GM12874 (cell line): ENCODE data around the gene PPCDC.

Source experiments
- TF ChIP-seq, protein P1 (sequence below): IDR thresholded peaks from 2 replicates; pipeline ENCODE4 v1.5.1; 2011; ENCODE audit warnings: low read depth, mild to moderate bottlenecking, control low read depth, low read length, moderate library complexity; ENCODE audit not compliant: insufficient read depth

Gene PPCDC

DNA sequence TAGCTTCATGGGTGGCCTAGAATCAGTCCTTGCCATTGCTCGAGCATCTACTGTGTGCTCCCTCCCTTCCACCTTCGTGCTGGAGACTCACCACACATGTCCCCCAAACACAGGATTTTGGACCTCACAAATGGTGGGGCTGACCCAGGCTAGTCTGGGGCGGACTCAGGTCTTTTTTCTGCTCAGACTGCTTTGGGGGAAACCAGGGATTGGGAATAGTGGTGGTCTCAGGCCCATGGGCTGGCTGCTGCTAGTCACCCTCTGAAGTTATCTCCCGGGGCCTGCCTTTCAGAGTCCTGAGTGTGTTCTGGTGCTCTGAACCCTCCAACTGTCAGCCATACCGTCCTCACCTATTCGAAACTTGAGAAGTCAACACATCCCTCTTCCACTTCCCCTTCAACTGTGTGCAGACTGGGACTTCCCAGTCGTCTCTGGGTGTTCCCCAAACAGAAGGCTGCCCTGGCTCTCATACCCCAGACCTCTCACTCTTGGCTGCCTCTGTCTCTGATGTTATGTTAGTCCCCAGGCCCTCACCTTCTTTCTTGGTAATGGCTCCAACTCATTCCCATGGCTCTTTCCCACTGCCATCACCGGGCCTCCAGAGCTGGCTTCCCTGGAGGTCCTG, 46.0 kb downstream of the PPCDC start:
- TF ChIP-seq, protein P1, sequence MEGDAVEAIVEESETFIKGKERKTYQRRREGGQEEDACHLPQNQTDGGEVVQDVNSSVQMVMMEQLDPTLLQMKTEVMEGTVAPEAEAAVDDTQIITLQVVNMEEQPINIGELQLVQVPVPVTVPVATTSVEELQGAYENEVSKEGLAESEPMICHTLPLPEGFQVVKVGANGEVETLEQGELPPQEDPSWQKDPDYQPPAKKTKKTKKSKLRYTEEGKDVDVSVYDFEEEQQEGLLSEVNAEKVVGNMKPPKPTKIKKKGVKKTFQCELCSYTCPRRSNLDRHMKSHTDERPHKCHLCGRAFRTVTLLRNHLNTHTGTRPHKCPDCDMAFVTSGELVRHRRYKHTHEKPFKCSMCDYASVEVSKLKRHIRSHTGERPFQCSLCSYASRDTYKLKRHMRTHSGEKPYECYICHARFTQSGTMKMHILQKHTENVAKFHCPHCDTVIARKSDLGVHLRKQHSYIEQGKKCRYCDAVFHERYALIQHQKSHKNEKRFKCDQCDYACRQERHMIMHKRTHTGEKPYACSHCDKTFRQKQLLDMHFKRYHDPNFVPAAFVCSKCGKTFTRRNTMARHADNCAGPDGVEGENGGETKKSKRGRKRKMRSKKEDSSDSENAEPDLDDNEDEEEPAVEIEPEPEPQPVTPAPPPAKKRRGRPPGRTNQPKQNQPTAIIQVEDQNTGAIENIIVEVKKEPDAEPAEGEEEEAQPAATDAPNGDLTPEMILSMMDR = no peak

DNA sequence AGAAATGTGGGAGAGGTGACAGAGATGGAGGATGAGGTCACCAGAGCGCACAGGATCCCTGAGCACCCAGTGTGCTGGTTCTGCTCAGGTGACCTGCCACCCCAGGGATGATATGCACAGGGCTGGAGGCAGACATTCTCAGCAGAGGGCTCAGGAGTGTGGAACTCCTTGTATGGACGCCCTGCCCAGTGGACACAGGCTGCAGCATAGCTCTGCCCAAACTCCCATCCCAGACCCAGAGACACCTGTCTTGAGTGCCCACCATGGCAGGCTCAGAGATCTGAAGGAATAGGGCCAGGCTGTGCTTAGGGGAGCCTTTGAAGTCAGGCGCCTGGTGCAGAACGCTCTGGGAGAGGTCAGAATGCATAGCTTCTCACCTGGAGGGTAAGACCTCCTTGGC, 47.3 kb downstream of the PPCDC start:
- TF ChIP-seq, protein P1 = no peak

DNA sequence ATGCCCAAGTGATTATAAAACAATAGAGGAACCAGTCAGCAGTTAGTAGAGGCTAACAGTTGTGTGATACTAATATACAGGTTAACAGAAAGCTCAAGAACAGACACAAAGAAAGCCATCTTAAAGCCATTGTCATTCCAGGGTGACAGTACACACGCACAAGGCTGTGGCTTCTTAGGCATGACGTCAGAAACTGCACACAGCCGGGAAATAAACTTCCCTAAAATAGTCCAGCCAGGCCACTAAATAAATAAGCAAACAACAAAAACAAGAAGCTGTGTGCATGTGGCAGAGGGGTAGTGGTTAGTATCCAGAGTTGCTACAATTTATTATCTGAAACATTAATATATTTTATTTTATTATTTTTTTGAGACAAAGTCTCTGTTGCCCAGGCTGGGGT, 49.8 kb downstream of the PPCDC start:
- TF ChIP-seq, protein P1 = no peak

DNA sequence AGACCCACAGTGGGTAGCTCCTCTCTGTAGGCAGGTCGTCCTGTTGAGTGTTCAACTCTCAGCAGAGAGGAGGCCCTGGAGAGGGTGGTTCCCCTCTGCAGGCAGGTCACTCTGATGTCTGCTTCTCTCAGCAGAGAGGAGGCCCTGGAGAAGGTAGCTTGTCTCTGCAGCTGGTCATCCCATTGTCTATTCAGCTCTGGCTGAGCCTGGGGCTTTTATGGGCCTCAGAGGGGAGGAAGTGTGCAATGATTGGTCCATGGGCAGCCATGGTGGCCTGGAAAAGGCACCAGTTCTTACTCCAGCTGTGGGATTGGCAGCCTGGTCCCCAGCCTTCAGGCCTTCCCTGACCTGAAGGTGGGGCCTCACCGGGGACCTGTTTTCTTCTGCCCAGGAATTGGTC, 52.9 kb downstream of the PPCDC start:
- TF ChIP-seq, protein P1 = no peak

DNA sequence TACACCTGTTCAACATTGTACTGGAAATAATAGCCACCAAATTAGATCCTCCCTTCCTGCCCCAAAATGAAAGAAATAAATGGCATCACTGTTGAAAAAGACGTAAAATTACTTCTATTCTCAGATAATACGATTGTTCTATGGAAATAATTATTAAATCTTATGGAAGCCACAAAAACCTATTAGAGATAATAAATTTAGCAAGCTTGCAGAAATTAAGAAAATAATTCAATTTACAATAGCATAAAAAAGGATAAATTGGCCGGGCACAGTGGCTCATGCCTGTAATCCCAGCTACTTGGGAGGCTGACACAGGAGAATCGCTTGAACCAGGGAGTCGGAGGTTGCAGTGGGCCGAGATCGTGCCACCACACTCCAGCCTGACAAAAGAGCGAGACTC, 57.8 kb downstream of the PPCDC start:
- TF ChIP-seq, protein P1 = no peak

DNA sequence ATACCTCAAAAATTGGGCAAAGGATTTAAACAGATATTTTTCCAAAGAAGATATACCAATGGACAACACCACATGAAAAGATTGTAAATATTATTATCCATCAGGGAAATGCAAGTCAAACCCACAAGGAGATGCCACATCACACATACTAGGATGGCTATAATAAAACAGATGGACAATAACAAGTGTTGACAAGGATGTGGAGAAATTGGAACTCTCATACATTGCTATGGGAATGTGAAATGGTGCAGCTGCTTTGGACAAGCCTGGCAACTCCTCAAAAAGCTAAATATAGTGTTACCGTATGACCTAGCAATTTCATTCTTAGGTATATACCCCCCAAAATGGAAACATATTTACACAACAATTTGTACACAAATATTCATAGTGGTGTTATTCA, 59.3 kb downstream of the PPCDC start:
- TF ChIP-seq, protein P1 = no peak

DNA sequence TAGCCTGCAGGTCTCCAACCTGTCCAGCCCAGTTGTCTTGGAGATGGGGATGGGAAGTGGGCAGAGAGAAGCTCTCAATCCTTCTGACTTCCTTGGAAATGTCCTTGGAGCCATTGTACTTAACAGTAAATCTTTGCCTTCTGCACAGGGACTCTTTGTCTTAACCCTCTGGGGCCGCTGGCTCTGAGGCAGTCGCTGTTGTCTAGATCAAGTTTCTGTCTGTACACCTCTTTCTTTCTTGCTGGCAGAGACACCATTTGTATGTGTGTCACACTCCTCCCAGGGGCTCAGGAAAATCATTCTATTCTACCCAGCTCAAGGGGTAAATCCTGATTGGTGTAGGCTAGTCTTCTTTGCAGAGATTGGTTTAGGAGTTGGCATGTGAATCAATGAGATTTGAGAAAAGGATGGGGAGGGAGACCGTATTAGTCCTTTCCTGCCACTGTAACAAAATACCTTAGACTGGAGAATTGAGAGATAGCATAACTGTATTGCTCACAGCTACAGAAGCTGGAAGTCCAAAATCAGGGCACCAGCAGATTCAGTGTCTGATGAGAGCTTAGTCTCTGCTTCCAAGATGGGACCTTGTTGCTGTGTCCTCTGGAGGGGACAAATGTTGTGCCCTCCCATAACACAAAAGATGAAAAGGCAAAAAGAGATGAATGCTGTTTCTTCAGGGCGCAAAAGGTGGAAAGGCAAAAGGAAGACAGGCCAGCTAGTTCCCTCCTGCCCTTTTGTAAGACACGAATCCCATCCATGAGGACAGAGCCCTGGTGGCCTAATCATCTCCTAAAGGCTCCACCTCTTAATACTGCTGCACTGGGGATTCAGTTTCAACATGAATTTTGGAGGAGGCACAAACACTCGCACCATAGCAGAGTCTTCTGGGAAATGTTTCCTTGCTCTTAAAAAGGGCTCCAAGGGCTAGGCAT, 66.3 kb downstream of the PPCDC start:
- TF ChIP-seq, protein P1 = no peak
